Right atrium auricular region (tissue), 2 donors: ENCODE results near the gene CIT. TPM values are rescaled to one million over a fixed set of nuclear protein-coding genes. Genes with fewer than 3 reads are reported as not detected.

Source experiments
- DNase-seq: peaks from one replicate; pipeline ENCODE4 v3.0.0-alpha.2; 2019; ENCODE audit warnings: low spot score
- H3K27ac ChIP-seq, 2 donors: fragments of 200-600 bp; sonication (generic); 1 replicate in 1 of 2; 2 replicates in 1 of 2; pipeline ENCODE4 v1.5.1; 2016 to 2019
- H3K27me3 ChIP-seq, 2 donors: fragments of 200-600 bp; sonication (generic); one replicate each; pipeline versions ENCODE4 v1.5.1 to v1.6.0; 2017 to 2019
- H3K36me3 ChIP-seq: fragments of 200-600 bp; sonication (generic); one replicate; pipeline ENCODE4 v1.5.1; 2016
- H3K4me1 ChIP-seq, 2 donors: fragments of 200-600 bp; sonication (generic); one replicate each; pipeline versions ENCODE4 v1.5.1 to v1.6.0; 2017 to 2019
- H3K4me3 ChIP-seq, 2 donors: fragments of 200-600 bp; sonication (generic); 1 replicate in 1 of 2; 2 replicates in 1 of 2; pipeline ENCODE4 v1.5.1; 2017 to 2019; ENCODE audit warnings: mild to moderate bottlenecking in 1 of 2, moderate library complexity in 1 of 2
- H3K9me3 ChIP-seq, 2 donors: fragments of 200-600 bp; sonication (generic); one replicate each; pipeline ENCODE4 v1.5.1; 2019
- total RNA-seq, 2 donors: library from RNA; depleted of rRNA; stranded (reverse); fragments of >200 nt; gene quantifications; one replicate each; pipeline ENCODE4 v1.1.0, GENCODE V29; 2016
- TF ChIP-seq, protein P1 (sequence below), 2 donors: fragments of 200-600 bp; sonication (generic); IDR thresholded peaks; one replicate each; pipeline ENCODE4 v1.5.1; 2019; ENCODE audit warnings: antibody characterized with exemption in 2 of 2

CIT gene
- total RNA-seq, 2 donors from 2014 or later = 0.79 to 1.2 TPM

DNA sequence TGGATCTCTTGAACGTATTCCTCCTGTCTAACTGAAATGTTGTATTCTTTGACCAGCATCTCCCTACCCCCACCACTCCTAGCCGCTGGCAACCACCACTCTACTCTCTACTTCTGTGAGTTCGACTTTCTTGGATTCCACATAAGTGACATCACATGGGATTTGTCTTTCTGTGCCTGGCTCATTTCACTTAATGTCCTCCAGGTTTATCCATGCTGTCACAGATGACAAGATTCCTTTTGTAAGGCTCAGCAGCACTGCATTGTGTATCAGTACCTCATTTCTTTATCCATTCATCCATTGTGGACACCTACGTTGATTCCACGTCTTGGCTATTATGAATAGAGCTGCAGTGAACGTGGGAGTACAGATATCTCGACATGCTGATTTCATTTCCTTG, 198.7 kb downstream of the CIT start:
- Histone ChIP-seq H3K36me3 (peaks cover 85% of the 10 kb centered on the region), H3K27ac (no peak overlapping the region), H3K27me3 (no peaks in the 10 kb centered on the region), H3K4me1 (peaks cover 0 to 20% of the 10 kb centered on the region in 2 donors), H3K9me3 (no peaks in the 10 kb centered on the region), H3K4me3 (no peak overlapping the region)
- no peak for DNase-seq
- TF ChIP-seq, protein P1, sequence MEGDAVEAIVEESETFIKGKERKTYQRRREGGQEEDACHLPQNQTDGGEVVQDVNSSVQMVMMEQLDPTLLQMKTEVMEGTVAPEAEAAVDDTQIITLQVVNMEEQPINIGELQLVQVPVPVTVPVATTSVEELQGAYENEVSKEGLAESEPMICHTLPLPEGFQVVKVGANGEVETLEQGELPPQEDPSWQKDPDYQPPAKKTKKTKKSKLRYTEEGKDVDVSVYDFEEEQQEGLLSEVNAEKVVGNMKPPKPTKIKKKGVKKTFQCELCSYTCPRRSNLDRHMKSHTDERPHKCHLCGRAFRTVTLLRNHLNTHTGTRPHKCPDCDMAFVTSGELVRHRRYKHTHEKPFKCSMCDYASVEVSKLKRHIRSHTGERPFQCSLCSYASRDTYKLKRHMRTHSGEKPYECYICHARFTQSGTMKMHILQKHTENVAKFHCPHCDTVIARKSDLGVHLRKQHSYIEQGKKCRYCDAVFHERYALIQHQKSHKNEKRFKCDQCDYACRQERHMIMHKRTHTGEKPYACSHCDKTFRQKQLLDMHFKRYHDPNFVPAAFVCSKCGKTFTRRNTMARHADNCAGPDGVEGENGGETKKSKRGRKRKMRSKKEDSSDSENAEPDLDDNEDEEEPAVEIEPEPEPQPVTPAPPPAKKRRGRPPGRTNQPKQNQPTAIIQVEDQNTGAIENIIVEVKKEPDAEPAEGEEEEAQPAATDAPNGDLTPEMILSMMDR (IDR thresholded peaks at IDR 0.05) = no peak

DNA sequence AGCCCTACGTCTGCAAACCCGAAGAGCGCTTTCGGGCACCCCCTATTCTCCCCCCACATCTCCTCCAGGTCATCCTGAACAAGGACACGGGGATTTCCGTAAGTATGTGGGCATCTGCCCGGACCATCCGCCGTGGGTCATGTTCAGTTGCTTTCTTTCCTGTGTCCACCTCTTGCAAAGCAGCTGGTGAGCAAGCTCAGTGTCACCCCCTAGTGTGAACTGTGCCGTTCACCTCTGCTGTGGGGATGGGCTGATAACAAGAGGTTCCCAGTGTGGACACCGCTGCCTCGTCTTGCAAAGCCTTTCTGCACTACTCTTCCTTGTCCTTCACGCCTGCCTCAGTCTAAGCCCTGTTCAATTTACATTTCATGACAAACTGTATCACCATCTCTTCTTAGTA, 200.5 kb downstream of the CIT start:
- Histone ChIP-seq H3K36me3 (peaks cover 100% of the 10 kb centered on the region), H3K27me3 (no peaks in the 10 kb centered on the region), H3K9me3 (no peaks in the 10 kb centered on the region), H3K4me3 (no peak overlapping the region), H3K27ac (no peak overlapping the region), H3K4me1 (peaks cover 0 to 17% of the 10 kb centered on the region in 2 donors)
- TF ChIP-seq, protein P1 (IDR thresholded peaks at IDR 0.05) = no peak
- DNase-seq = no peak

DNA sequence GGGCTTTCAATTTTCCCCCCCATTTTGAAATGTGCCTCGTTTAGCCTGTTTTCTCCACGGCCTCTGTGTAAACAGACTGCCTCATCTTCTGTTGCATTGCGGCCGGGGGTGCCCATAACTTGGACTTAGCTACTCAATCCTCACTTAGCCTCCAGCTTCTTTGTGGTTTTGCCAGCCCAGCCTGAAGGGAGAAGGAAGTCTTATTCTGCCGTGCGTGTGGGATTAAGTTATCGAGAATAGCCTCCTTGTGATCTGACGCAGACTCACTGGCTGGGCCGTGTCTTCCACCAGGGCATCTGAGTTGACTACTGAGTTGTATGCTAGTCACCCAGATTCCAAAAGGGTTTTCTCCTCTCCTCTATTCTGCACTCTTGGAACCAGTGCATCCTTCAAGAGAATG, 201.1 kb downstream of the CIT start:
- Histone ChIP-seq H3K27ac (no peak overlapping the region), H3K4me1 (peaks cover 0 to 17% of the 10 kb centered on the region in 2 donors)
- no peak for DNase-seq

DNA sequence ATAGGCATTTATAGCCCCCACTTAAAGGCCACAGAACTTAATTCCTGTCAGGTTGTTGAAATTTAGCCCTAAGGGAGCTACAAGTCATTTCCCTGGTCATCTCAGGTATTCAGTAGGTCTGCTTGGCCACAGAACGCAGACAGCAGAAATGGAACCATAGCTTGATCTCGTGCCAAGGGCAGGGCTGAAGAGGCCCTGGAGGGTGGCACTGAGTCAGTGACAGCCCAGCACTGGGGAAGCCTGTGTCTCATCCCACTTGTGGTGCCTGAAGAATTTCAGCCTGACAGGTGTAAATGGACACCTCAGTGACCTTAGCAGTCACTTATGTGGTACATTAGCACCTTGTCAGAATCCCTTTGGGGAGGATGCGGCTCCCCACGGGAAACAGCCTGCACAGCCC, 202.6 kb downstream of the CIT start:
- DNase-seq = no peak
- Histone ChIP-seq H3K9me3 (no peaks in the 10 kb centered on the region), H3K4me3 (no peak overlapping the region), H3K27me3 (no peaks in the 10 kb centered on the region), H3K27ac (peak overlapping the region; percentile 25 to 40), H3K36me3 (peaks cover 86% of the 10 kb centered on the region), H3K4me1 (peaks cover 0 to 25% of the 10 kb centered on the region in 2 donors)
- TF ChIP-seq, protein P1 (IDR thresholded peaks at IDR 0.05) = no peak

More for the DNA sequence above, 201.1 kb downstream of the CIT start:
- Histone ChIP-seq H3K27me3 (no peaks in the 10 kb centered on the region), H3K36me3 (peaks cover 100% of the 10 kb centered on the region), H3K9me3 (no peaks in the 10 kb centered on the region), H3K4me3 (no peak overlapping the region)
- TF ChIP-seq, protein P1 (IDR thresholded peaks at IDR 0.05) = no peak

DNA sequence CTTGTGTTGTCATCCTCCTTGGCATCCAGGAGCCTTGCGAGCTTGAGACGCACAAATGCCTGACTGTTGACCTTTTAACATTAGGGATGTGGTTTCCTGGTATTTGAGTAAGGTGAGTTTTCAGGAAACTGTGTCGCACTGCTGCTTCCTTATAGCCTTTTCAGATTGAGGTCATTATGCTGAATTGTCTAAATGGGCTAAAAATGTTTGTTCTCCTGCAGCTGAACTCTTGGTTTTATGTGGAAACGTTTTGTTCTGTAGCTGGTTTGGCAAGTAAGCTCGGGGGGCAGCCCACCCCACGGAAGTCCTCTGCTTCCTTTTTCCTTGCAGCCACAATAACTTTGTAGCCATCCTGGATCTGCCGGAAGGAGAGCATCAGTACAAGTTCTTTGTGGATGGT, 203.5 kb downstream of the CIT start:
- no peak for DNase-seq
- Histone ChIP-seq H3K27me3 (no peaks in the 10 kb centered on the region), H3K36me3 (peaks cover 76% of the 10 kb centered on the region), H3K4me3 (no peak overlapping the region), H3K9me3 (no peaks in the 10 kb centered on the region), H3K27ac (peak overlapping the region; percentile 46 to 61), H3K4me1 (peaks cover 0 to 32% of the 10 kb centered on the region in 2 donors)
- TF ChIP-seq, protein P1 (IDR thresholded peaks at IDR 0.05) = no peak

DNA sequence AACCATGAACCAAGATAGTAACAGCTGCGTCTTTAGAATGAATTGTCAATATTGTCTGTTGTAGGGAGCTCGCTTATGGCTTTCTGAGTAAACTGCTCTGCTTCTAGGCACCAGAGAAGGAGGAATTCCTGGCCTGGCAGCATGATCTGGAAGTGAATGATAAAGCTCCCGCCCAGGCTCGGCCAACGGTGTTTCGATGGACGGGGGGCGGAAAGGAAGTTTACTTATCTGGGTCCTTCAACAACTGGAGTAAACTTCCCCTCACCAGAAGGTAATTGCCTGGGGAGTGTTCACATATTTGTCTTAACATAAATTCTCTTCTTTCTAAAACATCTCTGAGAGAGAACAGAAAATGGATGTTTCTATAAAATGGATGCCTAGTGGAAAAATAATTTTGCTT, 204.9 kb downstream of the CIT start:
- peaks cover 0 to 38% of the 10 kb centered on the region in 2 donors for H3K4me1 ChIP-seq
- TF ChIP-seq, protein P1 (IDR thresholded peaks at IDR 0.05) = no peak

More for the DNA sequence above, 204.9 kb downstream of the CIT start:
- Histone ChIP-seq H3K27me3 (no peaks in the 10 kb centered on the region), H3K9me3 (no peaks in the 10 kb centered on the region), H3K36me3 (peaks cover 62% of the 10 kb centered on the region), H3K27ac (peak overlapping the region in 1 of 2 donors; percentile 46), H3K4me3 (no peak overlapping the region)
- no peak for DNase-seq
